ENCODE data around the gene NANOS2. TPM values are rescaled to one million over a fixed set of nuclear protein-coding genes. Genes with fewer than 3 reads are reported as not detected.

NANOS2 gene
- total RNA-seq, 4 donors from 2014 or later: not detected

DNA sequence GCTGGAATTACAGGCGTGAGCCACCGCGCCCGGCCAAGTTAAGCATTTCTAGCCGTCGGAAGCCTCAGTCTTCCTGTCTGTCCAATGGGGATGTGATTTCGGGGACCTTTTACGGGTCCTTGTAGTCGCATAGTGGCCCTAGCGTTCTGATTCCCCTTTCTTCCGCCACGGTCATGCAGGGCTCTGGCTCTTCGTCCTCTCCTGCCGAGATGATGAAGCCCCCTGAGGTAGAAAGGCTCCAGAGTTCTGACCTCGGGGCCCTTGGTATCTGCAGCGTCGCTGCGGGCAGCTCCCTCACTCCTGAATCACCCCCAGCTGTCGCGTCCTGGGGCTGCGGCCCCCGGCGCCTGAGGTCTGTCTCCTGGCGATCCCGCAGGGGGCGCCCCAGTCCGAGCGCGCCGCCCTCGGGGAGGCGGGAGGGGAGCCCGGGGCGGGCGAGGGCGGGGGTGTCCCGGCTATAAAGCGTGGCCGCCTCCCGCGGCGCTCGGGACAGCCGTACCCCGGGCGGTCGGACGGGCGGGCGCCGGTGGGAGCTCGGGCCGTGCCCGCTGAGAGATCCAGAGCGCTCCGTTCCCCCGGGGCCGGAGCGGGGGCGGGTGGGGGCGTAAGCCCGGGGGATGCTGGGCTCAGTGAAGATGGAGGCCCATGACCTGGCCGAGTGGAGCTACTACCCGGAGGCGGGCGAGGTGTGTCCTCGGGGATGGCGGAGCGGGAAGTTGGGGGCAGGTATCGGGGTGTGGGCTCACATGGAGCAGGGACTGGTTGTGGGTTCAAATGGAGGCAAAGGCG, 50.5 kb downstream of the NANOS2 start, which contains the start of gene FOXA3:
TSS of gene FOXA3 (plus strand) at position 487 of the 789 bp plus-strand sequence. CDS start at position 618, 131 bp downstream.
- intact Hi-C loops (cut with DNase I): no loop called here
- H3K4me3 ChIP-seq (replicated peaks in 1 of 3): peak within 1 kb of the TSS in 1 of 3 donors; percentile 77
- peaks cover 4% of the 10 kb centered on the region in 2 donors for H3K36me3 ChIP-seq
- peak in 1 of 2 donors; percentile 12 for DNase-seq
- H3K27me3 ChIP-seq: peaks cover 6% of the 10 kb centered on the region
- no peaks in the 10 kb centered on the region for H3K9me3 ChIP-seq
- WGBS, 2 donors: 3 to 5% methylated on average over 15 of the region's 71 CpGs
- no peak within 1 kb of the TSS for H3K27ac ChIP-seq
- H3K4me1 ChIP-seq: peaks cover 16 to 27% of the 10 kb centered on the region in 2 donors
- TF ChIP-seq, protein P1, sequence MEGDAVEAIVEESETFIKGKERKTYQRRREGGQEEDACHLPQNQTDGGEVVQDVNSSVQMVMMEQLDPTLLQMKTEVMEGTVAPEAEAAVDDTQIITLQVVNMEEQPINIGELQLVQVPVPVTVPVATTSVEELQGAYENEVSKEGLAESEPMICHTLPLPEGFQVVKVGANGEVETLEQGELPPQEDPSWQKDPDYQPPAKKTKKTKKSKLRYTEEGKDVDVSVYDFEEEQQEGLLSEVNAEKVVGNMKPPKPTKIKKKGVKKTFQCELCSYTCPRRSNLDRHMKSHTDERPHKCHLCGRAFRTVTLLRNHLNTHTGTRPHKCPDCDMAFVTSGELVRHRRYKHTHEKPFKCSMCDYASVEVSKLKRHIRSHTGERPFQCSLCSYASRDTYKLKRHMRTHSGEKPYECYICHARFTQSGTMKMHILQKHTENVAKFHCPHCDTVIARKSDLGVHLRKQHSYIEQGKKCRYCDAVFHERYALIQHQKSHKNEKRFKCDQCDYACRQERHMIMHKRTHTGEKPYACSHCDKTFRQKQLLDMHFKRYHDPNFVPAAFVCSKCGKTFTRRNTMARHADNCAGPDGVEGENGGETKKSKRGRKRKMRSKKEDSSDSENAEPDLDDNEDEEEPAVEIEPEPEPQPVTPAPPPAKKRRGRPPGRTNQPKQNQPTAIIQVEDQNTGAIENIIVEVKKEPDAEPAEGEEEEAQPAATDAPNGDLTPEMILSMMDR (IDR thresholded peaks at IDR 0.05): peak in 4 of 6 experiments; percentile 18 to 54 (median 36)
- no peak for TF ChIP-seq POLR2A (IDR thresholded peaks at IDR 0.05)

DNA sequence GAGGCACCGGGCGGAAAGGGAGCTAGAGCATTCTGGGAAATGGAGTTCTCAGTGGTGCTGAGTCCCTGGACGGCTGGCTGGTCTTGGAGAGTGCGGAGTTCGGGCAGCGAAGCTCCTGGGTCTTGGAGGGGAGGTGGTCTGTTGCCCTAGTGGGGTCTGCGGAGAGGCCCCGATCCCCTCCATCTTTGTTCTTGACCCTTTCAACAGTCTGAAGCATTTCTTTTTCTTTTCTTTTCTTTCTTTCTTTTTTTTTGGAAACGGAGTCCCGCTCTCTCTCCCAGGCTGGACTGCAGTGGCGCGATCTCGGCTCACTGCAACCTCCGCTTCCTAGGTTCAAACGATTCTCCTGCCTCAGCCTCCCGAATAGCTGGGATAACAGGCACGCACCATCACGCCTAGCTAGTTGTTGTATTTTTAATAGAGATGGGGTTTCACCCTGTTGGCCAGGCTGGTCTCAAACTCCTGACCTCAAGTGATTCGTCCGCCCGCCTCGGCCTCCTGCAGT, 51.2 kb downstream of the NANOS2 start:
- 5 to 7% methylated on average over 22 of the region's 22 CpGs for WGBS, 2 donors
- Histone ChIP-seq H3K27ac (no peak overlapping the region), H3K9me3 (no peaks in the 10 kb centered on the region), H3K36me3 (peaks cover 4 to 6% of the 10 kb centered on the region in 2 donors), H3K27me3 (peaks cover 6% of the 10 kb centered on the region), H3K4me3 (replicated peaks in 1 of 3) (peak overlapping the region in 1 of 3 donors; percentile 77), H3K4me1 (peaks cover 16 to 27% of the 10 kb centered on the region in 2 donors)
- TF ChIP-seq POLR2A (IDR thresholded peaks at IDR 0.05): no peak
- TF ChIP-seq, protein P1 (IDR thresholded peaks at IDR 0.05): no peak
- intact Hi-C loops (cut with DNase I): no loop called here
- DNase-seq: peak in 1 of 2 donors; percentile 9

Other genes starting within 250 kb of the NANOS2 start
- gene GIPR, start 246.6 kb downstream of the NANOS2 start, total RNA-seq: 1 to 10 TPM in 3 of 4 donors, under 1 TPM in 1; 0.45 to 1.5 (median 1.2) TPM
- 100 to 1,000 TPM; 133 to 279 (median 192) TPM for gene SNRPD2, start 222.8 kb downstream of the NANOS2 start, total RNA-seq
- gene QPCTL, start 222.1 kb downstream of the NANOS2 start, total RNA-seq: 10 to 100 TPM in 2 of 4 donors, 1 to 10 TPM in 2; 5.4 to 16.3 (median 12.5) TPM
- 10 to 100 TPM; 13.7 to 22.3 (median 17.4) TPM for gene FBXO46, start 183.9 kb downstream of the NANOS2 start, total RNA-seq
- not detected for gene MEIOSIN, start 181.3 kb downstream of the NANOS2 start, total RNA-seq
- gene SIX5, start 145.5 kb downstream of the NANOS2 start, total RNA-seq: 10 to 100 TPM; 18.3 to 33.0 (median 23.3) TPM
- gene DMPK, start 132.3 kb downstream of the NANOS2 start, total RNA-seq: 10 to 100 TPM; 18.9 to 32.6 (median 26.3) TPM
- gene DMWD, start 121.9 kb downstream of the NANOS2 start, total RNA-seq: 10 to 100 TPM; 38.2 to 69.7 (median 48.3) TPM
- 1 to 10 TPM in 3 of 4 donors, under 1 TPM in 1; 0.50 to 8.9 (median 3.9) TPM for gene RSPH6A, start 99.5 kb downstream of the NANOS2 start, total RNA-seq
- 10 to 100 TPM; 32.4 to 56.8 (median 38.7) TPM for gene SYMPK, start 51.6 kb downstream of the NANOS2 start, total RNA-seq
- gene FOXA3, start 50.5 kb downstream of the NANOS2 start, total RNA-seq: not detected
- 10 to 100 TPM; 25.9 to 47.0 (median 36.1) TPM for gene IRF2BP1, start 28.6 kb downstream of the NANOS2 start, total RNA-seq
- gene MYPOP, start 12.2 kb downstream of the NANOS2 start, total RNA-seq: 1 to 10 TPM; 1.8 to 4.3 (median 3.0) TPM
- 1 to 10 TPM; 1.5 to 3.6 (median 2.6) TPM for gene NOVA2, start 59.1 kb upstream of the NANOS2 start, total RNA-seq
- gene CCDC61, start 80.7 kb upstream of the NANOS2 start, total RNA-seq: 10 to 100 TPM in 2 of 4 donors, 1 to 10 TPM in 2; 8.5 to 12.4 (median 9.8) TPM
- 1 to 10 TPM in 1 of 4 donors, not detected in 3; 2.0 TPM for gene PGLYRP1, start 108.3 kb upstream of the NANOS2 start, total RNA-seq
- gene IGFL4, start 126.2 kb upstream of the NANOS2 start, total RNA-seq: not detected
- not detected for gene IGFL3, start 209.9 kb upstream of the NANOS2 start, total RNA-seq
- gene IGFL2, start 233.5 kb upstream of the NANOS2 start, total RNA-seq: not detected

Data from thyroid gland (tissue), 4 donors.